COLO668 (cell line): Measurements from ENCODE around the gene ESPN.

Source experiments
- DNase-seq: peaks from one replicate; lab custom pipeline; 2025; ENCODE audit not compliant: unreplicated experiment; lab: John Stamatoyannopoulos, UW

ESPN gene

DNA sequence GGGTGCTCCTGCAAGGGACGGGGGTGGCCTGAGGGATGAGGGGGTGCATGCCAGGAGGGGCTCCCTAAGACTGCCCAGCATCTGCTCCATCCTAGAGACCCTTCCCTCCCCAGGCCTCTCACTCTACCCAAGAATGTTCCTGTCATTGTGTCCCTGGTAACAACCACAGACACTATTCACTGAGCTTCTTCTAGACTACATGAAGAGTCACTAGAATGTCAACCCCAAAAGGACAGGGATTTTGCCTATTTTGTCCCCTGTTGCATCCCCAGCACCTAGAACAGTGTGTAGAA, 38.5 kb downstream of the ESPN start:
- no peak for DNase-seq

DNA sequence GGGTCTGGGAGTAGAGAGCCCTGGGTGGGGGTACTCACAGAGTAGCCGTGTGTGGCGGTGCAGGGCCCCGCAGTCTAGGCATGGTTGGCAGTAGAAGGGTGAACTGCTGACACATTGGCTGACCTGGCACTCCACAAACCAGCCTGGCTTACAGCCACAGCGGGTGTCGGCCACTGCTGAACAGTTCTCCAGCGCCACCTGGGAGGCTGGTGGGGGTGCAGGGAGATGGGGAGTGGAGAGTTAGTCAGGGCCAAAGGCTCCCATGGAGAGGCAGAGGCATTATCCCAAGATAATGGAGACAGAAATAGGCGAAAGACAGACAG, 39.9 kb downstream of the ESPN start:
- DNase-seq, result peak; percentile 80

DNA sequence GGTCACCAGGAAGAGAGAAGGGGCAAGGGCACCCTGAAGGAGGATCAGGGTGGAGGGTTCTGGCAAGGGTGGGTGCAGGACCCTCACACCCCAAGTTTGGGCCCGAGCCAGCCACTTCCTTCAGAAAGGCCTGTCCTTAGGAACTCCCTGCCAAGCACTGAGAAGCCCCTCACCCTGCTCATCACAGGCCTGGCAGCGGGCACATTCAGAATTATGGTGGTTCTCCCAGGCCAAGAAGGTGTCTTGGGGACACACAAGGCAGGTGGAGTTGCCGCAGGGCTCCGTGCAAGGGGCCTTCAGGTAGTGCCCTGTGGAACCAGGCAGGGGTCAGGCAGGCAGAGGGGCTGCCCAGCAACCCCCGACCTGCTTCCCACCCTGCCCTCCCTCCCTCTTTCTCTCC, 40.3 kb downstream of the ESPN start:
- DNase-seq, result no peak

DNA sequence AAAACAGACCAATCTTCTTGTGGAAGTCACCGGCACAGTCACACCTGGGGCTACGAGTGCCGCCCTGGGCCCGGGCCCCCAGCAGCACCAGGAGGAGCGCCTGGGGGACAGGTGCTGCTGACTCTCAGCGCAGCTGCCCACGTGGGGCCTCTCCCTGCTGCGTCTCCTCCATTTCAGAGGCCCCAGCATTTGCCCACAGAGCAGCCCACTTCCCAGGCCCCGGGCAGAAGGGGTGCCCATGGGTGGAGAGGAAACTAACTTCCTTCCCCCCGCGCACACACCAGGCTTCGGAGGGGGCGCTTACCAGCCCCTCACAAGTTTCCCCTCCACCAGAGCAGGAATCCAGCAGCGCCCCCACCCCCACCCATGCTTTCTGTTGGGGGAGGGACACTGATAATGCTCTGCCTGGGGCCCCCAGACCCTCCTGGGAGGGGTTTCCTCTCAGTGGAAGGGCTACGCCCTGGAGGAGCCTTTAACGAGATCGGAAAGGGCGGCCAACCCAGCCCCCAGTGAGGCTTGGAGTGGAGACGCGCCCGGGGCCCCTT, 41.0 kb downstream of the ESPN start:
- DNase-seq, result peak; percentile 71

DNA sequence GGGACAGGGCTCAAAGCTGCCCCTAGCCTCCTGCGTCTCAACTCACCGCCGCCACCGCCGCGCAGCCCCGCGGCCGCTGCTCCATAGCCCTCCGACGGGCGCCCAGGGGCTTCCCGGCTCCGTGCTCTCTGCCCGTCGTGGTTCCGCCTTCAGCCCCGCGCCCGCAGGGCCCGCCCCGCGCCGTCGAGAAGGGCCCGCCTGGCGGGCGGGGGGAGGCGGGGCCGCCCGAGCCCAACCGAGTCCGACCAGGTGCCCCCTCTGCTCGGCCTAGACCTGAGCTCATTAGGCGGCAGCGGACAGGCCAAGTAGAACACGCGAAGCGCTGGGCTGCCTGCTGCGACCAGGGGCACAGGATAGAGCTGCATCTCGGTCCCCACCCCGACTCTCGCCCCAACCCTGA, 41.4 kb downstream of the ESPN start, which contains the start of gene TNFRSF25:
TSS of gene TNFRSF25 (minus strand) at position 151 of the 400 bp plus-strand sequence. CDS start at position 85, 66 bp downstream.
- DNase-seq, result peak; percentile 76

- DNase-seq, result no peak
These were observed 42.2 kb downstream of the ESPN start for GRCh38 chr1:6466751-6467150.

DNA sequence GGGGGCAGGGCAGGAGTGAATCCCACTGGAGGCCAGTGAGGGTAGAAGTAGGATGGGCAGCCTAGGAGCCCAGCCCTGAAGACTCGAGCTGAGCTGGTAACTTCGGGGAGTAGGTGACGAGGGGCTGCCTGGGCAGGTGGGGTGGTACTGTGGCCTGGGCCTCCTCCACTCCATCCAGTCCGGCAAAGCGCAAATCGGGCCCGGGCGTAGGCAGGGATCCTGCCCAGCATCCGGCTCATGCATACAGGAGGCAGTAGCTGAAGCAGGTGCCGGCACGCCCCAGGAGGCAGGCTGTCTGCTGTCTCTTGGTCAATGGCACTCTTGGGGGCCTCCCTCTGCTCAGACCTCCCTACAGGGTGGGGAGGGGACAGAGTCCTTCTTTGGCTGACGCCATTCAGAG, 42.6 kb downstream of the ESPN start:
- DNase-seq, result no peak

DNA sequence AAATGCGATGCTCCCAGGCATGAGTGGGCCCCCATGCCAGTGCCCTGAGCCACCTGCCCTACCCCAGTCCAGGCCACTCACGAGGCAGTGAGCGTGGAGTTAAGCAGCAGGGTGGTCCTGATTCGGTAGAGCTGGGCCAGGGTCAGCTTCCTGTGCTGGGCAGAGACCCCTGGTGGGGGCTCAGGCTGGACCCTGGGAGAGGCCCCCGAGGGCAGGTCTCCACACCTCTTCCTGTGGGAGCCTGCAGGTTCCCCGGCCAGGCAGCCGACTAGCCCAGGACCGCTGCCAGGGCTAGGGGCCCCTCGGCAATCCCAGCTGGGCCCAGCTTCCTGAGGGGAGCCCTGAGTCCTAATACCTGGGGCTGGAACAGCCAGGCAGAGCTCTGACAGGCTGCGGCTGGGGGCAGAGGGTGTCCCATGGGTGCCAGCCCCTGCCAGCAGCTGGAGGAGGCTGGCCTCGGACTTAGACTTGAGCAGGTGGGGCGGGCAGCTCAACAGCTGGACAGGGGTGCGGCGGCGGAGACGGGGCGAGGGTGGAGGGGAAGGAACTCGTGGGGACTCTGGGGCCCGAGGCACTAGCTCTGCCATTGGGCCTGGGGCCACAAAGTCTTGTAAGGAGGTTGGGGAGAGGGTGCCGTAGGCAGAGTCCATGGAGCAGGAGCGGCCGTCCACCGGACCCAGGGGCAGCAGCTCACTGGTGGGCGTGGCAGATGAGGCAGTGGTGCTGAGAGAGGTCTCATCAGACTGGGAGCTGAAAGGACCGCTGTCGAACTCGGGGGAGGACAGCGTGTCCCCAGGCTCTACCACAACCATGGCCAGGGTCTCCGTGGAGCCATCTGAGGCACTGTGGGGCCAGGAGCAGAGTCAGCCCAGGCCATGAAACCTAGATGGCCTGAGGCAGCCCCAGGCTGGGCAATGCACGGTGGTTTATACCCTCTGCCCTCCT, 43.4 kb downstream of the ESPN start:
- DNase-seq, result no peak

GRCh38 chr1:6468729-6469461, 44.3 kb downstream of the ESPN start:
- no peak for DNase-seq

DNA sequence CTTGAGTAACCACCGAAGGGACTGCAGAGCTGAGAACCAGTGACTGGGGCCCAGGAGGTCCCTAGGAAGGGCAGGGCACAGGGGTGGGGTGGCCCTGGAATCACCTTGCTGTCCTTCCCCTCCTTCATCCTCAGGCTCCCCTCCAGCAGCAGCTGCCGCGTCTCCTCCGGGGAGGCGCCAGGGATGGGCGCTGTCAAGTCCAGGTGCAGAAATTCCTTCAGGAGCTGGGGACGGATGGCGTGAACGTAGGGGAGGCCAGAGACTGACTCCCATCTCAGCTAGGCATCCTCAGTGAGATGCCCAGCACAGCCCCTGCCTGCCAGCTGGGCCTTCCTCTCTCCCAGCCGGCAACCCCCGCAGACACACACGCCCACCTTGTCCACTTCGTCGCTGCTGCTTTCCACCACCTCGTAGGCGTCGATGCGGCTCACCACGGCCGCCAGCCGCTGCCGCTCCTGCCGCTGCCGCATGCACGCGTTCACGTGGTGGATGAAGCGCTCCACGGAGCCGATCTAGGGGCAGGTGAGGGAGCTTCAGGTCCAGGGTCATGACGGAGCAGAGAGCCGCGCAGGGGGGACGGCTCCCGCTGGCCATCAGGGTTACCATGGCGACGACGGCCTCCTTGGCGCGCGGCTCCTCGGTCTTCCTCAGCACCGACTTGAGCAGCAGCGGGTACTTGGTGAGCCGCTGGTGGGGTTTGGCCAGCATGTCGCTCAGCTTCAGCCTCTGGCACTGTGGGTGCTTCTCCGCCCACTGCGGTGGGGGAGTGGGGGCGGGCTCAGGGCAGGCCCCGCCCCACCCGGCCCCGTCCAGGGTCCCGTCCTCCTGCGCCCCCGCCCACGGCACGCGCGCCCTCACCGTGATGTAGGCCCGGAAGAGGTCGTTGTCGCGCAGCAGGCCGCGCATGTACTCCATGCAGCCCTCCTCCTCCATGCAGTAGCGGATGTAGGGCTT, 45.8 kb downstream of the ESPN start:
- no peak for DNase-seq

DNA sequence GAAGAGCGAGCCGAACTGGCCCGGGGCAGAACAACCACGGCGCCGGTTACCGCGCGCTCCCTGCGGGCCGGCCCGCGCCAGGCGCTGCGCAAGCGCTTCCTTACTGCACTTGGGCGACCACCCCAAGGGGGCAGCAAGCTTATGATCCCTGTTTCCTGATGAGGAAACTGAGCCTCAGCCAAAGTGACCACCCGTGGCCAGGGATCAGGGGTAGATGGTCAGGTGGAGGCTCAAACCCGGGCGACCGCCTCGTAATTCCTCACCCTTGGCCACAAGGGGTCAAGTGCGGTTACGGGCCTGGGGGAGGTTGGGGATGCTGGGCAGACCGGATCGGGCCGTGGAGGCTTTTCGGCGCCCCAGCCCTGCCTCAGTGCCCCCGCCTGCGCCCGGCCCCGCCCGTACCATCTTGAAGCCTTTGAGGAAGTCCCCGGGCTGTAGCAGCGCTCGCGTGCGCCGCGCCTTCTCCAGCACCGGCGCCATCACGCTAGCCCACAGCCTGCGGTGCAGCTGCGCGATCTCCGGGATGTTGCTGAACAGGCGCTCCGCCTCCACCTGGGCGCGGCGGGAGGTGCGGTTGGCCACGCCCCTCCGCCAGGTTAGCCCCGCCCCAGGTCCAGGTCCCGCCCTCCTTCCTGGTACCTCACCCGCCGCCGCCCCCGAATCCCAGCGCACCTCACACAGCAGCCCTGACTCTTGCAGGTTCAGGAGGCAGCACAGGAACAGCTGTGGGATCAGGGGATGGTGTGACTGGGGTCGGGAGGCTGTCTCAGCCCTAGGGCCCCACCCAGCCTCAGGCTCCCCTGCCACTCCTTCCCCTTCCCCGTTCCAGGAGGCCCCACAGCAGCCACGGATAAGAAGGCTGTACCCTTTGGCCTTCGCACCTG, 46.8 kb downstream of the ESPN start:
- no peak for DNase-seq

- DNase-seq, result peak; percentile 32
These were observed 47.4 kb downstream of the ESPN start for GRCh38 chr1:6471970-6472368.

DNA sequence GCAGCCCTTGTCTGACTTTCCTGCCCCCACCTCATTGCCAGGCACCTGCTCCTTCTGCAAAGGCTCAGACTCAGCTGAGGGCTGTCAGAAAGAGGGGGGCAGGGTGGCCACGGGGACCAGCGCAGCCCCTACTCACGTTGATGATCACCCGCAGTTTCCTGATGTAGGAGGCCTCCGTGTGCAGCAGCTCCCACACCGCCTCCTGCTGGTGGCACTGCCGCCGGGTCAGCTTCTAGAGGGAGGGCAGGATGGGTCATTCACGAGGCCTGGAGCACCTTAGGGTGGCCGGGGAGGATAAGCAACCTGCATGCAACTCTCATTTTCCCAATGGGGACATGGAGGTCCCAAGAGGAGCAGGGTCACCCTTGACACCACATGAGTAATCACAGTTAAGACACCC, 47.8 kb downstream of the ESPN start:
- DNase-seq, result peak; percentile 79

DNA sequence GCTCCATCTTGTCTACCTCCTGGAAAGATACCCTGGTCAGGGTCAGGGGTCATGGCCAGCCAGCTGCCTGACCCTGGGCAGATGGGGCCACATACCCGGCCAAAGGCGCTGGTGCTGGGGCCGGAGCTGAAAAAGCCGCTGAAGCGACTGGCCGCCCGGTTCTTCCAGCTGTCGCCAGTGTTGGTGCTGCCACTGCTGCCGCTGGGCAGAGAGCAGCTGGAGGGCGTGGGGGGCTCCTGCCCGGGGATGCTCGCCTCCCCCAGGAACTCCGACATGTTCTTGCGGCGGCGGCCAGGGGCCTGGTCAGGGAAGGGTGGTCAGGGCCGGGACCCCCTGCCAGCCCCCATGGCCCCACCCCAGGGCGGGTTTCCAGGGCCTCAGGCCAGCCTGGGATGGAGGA, 48.6 kb downstream of the ESPN start:
- peak; percentile 55 for DNase-seq

- DNase-seq, result peak; percentile 98
These were observed 49.6 kb downstream of the ESPN start for GRCh38 chr1:6473974-6474814.

DNA sequence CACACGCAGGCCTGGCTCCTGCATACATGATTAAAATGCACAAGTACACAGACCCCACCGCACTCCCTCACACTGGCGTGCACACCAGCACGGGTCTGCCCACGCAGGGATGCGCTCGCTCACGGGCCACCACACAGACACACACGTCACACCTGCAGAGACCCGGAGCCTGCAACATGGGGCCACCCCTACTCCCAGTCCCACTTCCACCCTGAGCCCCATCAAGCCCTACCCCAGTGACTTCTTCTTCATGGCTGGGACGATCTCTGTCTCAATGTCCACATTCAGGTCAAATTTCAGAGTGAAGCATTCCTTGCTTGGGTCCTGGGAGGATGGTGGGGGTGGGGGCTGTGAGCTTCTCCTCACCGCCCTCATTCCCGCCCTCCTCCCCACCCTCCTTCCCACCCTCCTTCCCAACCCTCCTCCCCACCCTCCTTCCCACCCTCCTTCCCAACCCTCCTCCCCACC, 50.3 kb downstream of the ESPN start:
- DNase-seq, result no peak

- DNase-seq, result peak; percentile 93
These were observed 51.0 kb downstream of the ESPN start for GRCh38 chr1:6475381-6476133.

DNA sequence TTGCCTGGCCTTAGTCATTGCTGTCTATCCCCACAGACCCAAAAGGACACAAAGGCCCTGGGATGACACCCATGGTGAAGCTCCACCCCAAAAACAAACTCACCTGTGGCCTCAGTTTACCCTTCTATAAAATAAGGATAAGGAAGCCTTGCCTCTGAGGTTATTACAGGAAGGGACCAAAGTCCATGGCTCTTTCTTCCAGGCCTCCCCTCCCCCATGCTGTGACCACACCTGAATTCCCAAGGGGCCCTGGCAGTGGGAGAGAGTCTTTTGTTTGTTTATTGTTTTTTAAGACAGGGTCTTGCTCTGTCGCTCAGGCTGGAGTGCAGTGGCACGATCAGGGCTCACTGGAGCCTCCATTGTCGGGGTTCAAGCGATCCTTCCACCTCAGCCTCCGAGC, 51.9 kb downstream of the ESPN start:
- DNase-seq, result no peak
